Measurements from ENCODE around the gene NOSTRIN.
"Not testable (repeated sequence)": the region's sequence is repeated elsewhere in the genome, so short reads cannot be mapped to it uniquely, and the experiment has no call there.

The NOSTRIN gene

DNA sequence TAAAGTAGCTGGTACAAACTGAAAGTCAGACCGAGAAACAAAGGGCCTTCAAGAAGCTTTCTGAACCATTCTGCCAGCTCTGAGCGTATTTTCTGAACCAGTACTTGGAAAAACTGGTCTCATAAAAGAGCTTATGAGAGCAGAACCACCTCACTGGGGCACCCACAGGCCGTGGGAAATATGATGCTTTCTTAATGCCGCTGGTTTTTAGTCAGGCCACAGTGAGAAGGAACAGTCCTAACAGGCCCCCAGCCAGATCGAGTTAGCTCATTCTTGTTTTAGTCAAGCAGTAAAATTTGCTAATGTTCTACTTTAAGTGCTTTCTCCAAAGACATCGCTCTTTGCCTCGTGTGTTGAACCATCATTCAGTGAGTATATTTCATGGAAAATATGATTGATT, 12.7 kb upstream of the NOSTRIN start:
- DNase-seq (ENCODE audit: low read depth) = no peak

- DNase-seq (ENCODE audit: low read depth) = no peak
Measured at GRCh38 chr2:168790226-168790902, 12.1 kb upstream of the NOSTRIN start.

DNA sequence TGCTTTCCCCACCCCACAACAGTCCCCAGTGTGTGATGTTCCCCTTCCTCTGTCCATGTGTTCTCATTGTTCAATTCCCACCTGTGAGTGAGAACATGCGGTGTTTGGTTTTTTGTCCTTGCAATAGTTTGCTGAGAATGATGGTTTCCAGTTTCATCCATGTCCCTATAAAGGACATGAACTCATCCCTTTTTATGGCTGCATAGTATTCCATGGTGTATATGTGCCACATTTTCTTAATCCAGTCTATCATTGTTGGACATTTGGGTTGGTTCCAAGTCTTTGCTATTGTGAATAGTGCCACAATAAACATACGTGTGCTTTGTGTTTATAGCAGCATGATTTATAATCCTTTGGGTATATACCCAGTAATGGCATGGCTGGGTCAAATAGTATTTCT, 11.3 kb upstream of the NOSTRIN start:
- not testable (repeated sequence) for DNase-seq (ENCODE audit: low read depth)

DNA sequence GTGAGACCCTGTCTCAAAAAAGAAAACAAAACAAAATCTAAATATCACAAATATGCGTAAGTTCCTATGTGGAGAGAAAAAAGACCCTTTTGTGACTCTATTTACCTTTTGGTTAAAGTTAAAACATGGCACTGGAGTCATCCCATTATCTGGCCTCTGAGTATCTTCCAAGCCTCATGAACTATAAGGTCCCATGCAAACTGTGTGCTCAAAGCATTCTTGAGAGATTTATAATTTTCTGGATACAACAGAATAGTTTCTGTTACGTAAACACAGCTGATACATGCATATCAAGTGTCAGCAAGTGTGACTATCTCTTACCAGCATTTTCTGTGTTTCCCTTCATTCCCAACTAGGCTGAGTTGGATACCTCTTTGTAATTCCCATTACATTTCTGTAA, 8.8 kb upstream of the NOSTRIN start:
- DNase-seq (ENCODE audit: low read depth) = no peak

GRCh38 chr2:168794968-168795367, 7.5 kb upstream of the NOSTRIN start:
- no peak for DNase-seq (ENCODE audit: low read depth)

DNA sequence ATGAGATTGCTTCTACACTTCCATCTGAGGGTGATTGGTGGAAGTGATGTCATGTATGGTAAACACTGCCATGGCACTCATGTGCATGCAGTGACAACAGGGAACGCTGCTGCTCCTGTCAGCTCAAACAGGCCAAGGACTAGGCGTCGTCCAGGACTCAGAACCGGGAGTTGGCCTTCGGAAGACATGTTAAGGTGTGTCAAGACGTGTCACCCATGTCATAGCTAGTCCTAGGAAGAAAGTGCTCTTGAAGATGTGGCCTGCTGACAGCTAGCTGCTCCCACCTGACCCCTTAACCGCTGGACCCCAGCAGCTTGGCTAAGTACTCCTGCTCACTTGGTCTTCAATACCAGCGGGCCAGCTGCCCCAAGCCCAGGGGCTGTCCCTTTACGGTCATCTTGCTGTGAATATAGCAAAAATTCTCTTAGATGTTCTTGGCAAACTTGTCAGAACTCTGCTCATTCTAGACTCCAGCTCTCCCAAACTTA, 6.3 kb upstream of the NOSTRIN start:
- no peak for DNase-seq (ENCODE audit: low read depth)

DNA sequence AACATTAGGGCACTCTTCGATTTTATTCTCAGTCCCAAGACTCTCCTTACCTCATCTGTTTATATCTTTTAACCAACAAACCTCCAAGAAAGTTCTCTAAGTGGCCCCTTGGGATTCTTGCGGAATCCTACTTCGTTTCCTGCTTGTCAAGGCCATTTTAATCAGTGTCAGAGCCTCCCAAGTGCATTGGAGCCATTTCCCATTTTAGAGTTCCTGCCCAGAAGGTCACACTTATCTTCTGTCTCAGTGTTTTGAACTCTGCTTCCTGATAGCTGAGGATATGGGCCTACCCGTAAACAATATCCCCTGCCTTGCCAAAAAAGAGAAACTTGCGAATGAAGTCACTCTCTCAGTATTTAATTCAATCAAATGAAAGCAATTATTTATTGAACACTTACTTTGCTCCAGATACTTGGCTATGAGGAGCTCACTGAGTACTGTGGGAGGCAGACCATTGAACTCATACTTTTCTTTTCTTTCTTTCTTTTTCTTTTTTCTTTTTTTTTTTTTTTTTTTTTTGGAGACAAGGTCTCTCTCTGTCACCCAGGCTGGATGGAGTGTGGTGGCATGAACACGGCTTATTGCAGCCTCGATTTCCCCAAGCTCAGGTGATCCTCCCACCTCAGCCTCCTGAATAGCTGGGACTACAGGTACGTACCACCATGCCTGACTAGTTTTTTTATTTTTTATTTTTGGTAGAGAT, 5.7 kb upstream of the NOSTRIN start:
- DNase-seq (ENCODE audit: low read depth) = no peak

GRCh38 chr2:168797286-168797655, 5.2 kb upstream of the NOSTRIN start:
- no peak for DNase-seq (ENCODE audit: low read depth)

GRCh38 chr2:168798076-168798887, 4.2 kb upstream of the NOSTRIN start:
- no peak for DNase-seq (ENCODE audit: low read depth)

- no peak for DNase-seq (ENCODE audit: low read depth)
Measured at GRCh38 chr2:168798888-168799410, 3.5 kb upstream of the NOSTRIN start.

DNA sequence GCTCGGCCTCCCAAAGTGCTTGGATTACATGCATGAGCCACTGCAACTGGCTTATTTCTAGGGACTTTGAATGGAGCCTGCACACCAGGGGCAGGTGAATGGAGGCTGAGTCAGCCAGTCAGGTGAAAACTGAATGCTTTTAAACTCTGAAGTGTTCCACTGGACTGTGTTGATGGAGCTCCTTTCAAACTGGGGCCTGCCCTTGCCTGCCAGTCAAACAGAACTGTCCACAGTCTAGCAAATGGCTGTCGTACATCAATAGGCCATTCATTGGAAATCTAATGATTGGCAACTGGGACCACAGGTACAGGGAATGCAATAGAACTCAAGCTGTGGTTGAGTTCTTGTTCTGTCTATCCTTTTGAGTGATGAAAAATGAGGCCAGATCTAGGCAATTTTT, 966 bp upstream of the NOSTRIN start:
- no peak for DNase-seq (ENCODE audit: low read depth)

DNA sequence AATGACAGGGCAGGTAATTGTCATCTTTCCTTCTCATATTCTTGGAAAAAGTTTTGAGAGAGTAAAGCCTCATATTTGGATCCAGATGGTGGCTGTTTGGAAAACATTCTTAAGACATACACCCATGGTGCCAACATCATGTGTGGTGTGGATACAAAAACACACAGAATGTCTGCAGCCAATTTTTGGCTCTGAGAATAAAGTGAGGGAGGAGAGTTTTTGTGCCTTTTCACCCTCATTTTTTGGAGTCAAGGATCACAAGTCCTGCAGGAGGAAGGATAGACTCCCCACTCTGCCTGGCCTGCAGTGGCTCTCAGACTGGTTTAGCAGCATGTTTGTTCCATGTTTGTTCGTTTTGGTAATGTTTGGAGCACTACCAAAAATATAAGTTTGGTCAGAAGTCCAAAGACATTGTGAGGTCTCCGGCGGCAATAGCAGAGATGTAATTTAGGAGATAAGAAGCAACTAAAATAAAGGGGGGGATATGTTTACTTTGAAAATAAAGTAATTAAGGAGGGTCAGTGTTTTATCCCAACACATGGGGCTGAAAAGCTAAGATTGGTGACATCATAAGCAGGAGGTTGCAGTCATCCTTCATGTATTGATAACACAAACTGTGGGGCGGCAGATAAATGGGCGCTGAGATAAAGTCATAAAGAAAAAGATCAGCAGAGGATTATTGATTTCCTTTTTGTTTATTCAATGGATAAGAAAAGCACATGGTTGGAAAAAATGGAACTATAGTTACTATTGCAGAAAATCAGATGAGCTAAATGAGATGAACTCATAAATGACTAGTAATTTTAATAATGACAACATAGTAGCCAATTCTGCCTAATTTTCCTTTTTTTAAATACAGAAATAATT, 655 bp downstream of the NOSTRIN start:
- DNase-seq (ENCODE audit: low read depth) = no peak

GRCh38 chr2:168804214-168804613, 1.8 kb downstream of the NOSTRIN start:
- DNase-seq (ENCODE audit: low read depth) = no peak

DNA sequence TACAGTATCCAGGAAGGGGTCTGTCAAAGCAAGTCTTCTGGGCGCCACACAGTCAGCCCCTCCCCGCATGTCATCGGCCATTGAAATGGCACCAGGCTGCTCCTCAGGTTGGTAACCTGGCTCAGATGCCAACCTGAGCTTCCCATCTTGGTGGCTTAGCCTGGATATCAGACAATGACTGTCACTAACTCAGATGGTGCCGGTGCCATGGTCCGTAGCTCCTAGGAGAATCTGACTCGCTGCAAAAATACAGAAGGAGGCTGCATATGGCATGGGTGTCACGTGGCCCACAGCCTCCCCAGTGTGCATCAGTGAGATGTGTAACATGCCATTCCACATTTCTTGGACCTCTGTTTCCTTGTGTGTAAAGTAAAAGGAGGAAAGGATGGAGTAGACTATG, 3.2 kb downstream of the NOSTRIN start:
- DNase-seq (ENCODE audit: low read depth) = no peak

DNA sequence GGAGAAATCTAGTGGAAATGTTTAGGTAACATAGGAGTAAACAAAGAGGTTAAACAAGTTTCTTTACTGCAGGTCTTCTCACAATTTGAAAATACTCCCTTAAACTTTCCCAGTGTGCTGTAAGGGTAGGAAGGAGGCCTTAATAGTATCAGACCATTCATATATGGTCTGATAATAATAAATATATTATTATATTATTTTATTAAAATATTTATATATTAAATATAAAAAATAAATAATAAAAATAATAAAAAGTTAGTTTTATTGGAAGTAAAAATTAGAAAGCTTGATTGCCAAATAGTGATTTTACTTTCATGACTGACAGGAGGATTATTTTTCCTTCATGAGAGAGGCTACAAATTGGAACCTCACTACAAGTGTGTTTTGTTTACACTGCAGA, 7.1 kb downstream of the NOSTRIN start:
- no peak for DNase-seq (ENCODE audit: low read depth)

DNA sequence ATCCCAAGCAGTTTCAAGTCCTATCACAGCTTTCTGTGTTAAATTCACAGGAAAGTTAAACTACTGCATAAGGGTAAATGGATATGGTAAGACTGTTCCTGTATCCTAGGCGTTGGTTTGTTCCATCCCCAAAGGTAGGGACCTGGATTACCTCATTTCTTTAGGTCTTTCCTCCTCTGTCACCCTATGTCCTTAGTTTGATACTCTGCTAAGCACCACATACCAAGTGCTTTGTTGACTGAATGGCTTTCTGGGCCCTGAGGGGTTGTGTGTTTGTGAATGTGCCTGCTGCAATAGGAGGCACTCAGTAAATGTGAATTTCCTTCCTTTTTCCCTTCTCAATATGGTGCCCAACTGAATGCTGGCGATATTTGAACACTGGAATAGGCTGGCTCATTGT, 7.8 kb downstream of the NOSTRIN start:
- DNase-seq (ENCODE audit: low read depth) = no peak

- no peak for DNase-seq (ENCODE audit: low read depth)
Measured at GRCh38 chr2:168811696-168812095, 9.3 kb downstream of the NOSTRIN start.

GRCh38 chr2:168814046-168814445, 11.6 kb downstream of the NOSTRIN start:
- DNase-seq (ENCODE audit: low read depth) = no peak

DNA sequence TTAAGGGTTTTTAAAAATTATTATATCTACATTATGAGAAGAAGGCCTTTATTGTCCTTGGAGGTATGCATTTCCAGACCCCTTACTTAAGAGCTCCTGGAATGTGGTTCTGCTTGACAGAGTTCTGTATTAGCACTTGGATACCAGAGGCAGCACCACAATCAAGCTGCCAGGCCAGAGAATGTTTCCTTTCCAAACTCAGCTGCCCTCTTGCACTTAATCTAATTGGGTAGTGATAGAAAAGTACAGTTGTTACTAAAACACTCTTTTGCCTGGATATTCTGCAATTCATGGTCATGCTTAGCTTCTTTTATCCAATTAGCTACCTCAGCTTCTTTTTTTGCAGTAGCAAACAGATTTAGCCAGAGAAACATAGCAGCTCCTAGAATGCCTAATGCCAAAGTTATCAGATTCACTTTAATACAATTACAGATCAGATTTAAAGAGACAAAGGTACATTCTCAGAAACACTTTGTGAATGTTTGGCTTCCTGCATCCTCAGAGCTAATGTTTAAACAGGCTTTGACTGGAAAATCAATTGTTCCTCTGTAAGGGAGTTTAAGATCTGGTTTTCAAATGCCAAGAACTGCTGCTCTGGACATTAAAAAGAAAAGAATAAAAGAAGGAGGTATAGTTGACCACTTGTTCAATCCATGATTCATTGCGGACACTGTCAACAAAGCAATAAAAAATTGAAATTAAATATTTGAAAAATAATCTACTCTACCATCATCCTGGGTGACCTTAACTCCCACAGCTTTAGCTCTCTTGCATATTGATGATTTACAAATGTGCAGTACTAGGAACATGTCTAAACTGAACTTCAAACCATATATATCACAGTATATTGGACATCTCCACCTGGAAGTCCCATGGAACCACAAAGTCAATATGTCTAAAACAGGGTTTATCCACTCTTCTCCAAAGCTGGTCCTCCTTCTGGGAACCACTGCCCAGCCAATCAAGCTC, 12.8 kb downstream of the NOSTRIN start:
- DNase-seq (ENCODE audit: low read depth) = no peak

DNA sequence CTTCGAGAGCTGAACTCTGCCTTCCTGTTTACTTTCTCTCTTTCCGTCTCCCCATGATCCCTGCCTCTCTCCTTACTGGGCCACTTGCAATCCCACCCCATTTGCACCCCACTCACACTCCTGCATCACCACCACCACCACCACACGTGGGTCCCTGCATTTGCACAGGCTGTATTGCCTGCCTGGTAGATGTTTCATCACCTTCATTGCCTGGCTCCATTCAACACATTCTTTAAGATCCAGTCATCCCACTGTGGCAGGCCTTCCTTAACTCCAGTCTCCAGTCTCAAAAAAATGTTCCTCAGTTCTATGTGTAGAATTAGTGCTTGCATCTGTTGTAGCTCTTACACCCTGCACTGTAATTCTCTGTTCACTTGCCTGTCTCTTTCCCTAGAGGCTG, 13.9 kb downstream of the NOSTRIN start:
- no peak for DNase-seq (ENCODE audit: low read depth)
